Activated B cell treated with CpG ODN at 0.5 μM for 24 hours (primary cell): Measurements from ENCODE around the gene PNMT. TPM values are rescaled to one million over a fixed set of nuclear protein-coding genes. Genes with fewer than 3 reads are reported as not detected.

Source experiments
- ATAC-seq: fragments of 200-7000 bp; cut with Tn5 transposase; one replicate; pipeline ENCODE4 v1.10.0; 2021; ENCODE audit warnings: low read depth, mild to moderate bottlenecking, moderate library complexity
- CTCF ChIA-PET: fragments of 350-600 bp; sonication (Branson Sonifier 250); formaldehyde crosslinking; loops from one replicate; lab custom pipeline; 2021; ENCODE audit warnings: antibody characterized with exemption; lab: Charles Lee
- POLR2A ChIA-PET: fragments of 350-600 bp; sonication (Branson Sonifier 250); formaldehyde crosslinking; loops from one replicate; lab custom pipeline; 2021; ENCODE audit warnings: antibody characterized with exemption; lab: Charles Lee
- DNase-seq: peaks from one replicate; pipeline ENCODE4 v3.0.0; 2022
- H3K27ac Mint-ChIP-seq: one replicate; pipeline ENCODE4 v1.8.0; 2020; ENCODE audit warnings: mixed read lengths
- H3K27me3 Mint-ChIP-seq: one replicate; pipeline ENCODE4 v1.8.0; 2021; ENCODE audit warnings: mixed read lengths
- H3K36me3 Mint-ChIP-seq: one replicate; pipeline ENCODE4 v1.8.0; 2021; ENCODE audit warnings: low read depth, mixed read lengths
- H3K4me1 Mint-ChIP-seq: one replicate; pipeline ENCODE4 v1.8.0; 2021; ENCODE audit warnings: mixed read lengths
- H3K4me3 Mint-ChIP-seq: one replicate; pipeline ENCODE4 v1.8.0; 2020; ENCODE audit warnings: mild to moderate bottlenecking, mixed read lengths
- H3K9me3 Mint-ChIP-seq: one replicate; pipeline ENCODE4 v1.8.0; 2020; ENCODE audit warnings: mixed read lengths
- intact Hi-C: fragments of 100-400 bp; cut with micrococcal nuclease; formaldehyde crosslinking; loops from one replicate; pipeline ENCODE4 v1.15.1; 2024
- total RNA-seq: library from RNA; stranded (reverse); gene quantifications from 2 replicates; pipeline ENCODE4 v1.2.3, GENCODE V29; 2022
- TF ChIP-seq, protein P1 (sequence below): fragments of 200-600 bp; IDR thresholded peaks from one replicate; pipeline ENCODE4 v1.8.0; 2022; ENCODE audit warnings: antibody characterized with exemption, mild to moderate bottlenecking

The PNMT gene
- total RNA-seq, 1 donor from 2014 or later: not detected

DNA sequence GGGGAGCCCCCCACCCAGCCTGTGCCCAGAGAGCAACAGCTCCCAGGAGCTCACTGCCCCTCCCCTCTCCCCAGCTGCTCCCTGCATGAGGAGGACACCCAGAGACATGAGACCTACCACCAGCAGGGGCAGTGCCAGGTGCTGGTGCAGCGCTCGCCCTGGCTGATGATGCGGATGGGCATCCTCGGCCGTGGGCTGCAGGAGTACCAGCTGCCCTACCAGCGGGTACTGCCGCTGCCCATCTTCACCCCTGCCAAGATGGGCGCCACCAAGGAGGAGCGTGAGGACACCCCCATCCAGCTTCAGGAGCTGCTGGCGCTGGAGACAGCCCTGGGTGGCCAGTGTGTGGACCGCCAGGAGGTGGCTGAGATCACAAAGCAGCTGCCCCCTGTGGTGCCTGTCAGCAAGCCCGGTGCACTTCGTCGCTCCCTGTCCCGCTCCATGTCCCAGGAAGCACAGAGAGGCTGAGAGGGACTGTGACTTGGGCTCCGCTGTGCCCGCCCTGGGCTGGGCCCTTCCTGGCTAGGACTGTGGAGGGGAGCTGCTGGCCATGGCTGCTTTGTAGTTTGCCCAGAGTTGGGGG lies 2.5 kb upstream of the PNMT start:
- Mint-ChIP-seq H3K36me3 (peaks cover 17% of the 10 kb centered on the region), H3K4me1 (peaks cover 29% of the 10 kb centered on the region), H3K4me3 (no peak overlapping the region), H3K9me3 (no peaks in the 10 kb centered on the region), H3K27me3 (peaks cover 12% of the 10 kb centered on the region), H3K27ac (no peak overlapping the region)
- TF ChIP-seq, protein P1, sequence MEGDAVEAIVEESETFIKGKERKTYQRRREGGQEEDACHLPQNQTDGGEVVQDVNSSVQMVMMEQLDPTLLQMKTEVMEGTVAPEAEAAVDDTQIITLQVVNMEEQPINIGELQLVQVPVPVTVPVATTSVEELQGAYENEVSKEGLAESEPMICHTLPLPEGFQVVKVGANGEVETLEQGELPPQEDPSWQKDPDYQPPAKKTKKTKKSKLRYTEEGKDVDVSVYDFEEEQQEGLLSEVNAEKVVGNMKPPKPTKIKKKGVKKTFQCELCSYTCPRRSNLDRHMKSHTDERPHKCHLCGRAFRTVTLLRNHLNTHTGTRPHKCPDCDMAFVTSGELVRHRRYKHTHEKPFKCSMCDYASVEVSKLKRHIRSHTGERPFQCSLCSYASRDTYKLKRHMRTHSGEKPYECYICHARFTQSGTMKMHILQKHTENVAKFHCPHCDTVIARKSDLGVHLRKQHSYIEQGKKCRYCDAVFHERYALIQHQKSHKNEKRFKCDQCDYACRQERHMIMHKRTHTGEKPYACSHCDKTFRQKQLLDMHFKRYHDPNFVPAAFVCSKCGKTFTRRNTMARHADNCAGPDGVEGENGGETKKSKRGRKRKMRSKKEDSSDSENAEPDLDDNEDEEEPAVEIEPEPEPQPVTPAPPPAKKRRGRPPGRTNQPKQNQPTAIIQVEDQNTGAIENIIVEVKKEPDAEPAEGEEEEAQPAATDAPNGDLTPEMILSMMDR: no peak
- intact Hi-C loops: loop anchor here (5.0 kb wide), 2 partner anchors 67 to 457 kb away; partner anchors contain the start of genes MIEN1 and MSL1
- CTCF ChIA-PET: interaction anchor here (0.9 to 2.7 kb wide), 5 partner anchors 10 to 44 kb away, joined by 3 to 16 read pairs (median 4); no protein-coding TSS in a partner anchor
- POLR2A ChIA-PET: interaction anchor here (0.6 to 1.6 kb wide), 3 partner anchors 9 to 32 kb away, joined by 4 to 5 read pairs (median 4); no protein-coding TSS in a partner anchor
- DNase-seq (no peak), ATAC-seq (no peak)

DNA sequence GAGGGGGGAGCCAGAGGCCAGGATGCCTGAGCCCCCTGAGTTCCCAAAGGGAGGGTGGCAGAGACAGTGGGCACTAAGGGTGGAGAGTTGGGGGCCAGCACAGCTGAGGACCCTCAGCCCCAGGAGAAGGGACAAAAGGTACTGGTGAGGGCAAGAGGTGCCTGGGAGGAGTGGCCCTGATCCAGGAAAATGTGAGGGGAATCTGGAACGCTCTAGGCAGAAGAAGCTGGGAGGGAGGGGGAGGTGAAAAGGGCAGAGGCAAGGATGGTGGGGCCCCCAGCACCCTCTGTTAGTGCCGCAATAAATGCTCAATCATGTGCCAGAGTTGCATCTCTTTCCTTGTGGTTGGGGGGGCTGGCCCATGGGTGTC lies 2.0 kb upstream of the PNMT start:
- H3K9me3 Mint-ChIP-seq: no peaks in the 10 kb centered on the region
- TF ChIP-seq, protein P1: no peak
- H3K36me3 Mint-ChIP-seq: peaks cover 12% of the 10 kb centered on the region
- no peak overlapping the region for H3K4me3 Mint-ChIP-seq
- DNase-seq (no peak), ATAC-seq (no peak)
- H3K27me3 Mint-ChIP-seq: peaks cover 12% of the 10 kb centered on the region
- ChIA-PET POLR2A (interaction anchor here (0.5 to 1.6 kb wide), 4 partner anchors 9 to 198 kb away, joined by 3 to 5 read pairs (median 4); partner anchors contain the start of gene IKZF3), CTCF (interaction anchor here (1.0 to 2.7 kb wide), 4 partner anchors 12 to 44 kb away, joined by 3 to 16 read pairs (median 4); no protein-coding TSS in a partner anchor)
- intact Hi-C loops: loop anchor here (5.0 kb wide), 2 partner anchors 66 to 456 kb away; partner anchors contain the start of genes MIEN1 and MSL1
- H3K4me1 Mint-ChIP-seq: peaks cover 26% of the 10 kb centered on the region
- H3K27ac Mint-ChIP-seq: no peak overlapping the region

DNA sequence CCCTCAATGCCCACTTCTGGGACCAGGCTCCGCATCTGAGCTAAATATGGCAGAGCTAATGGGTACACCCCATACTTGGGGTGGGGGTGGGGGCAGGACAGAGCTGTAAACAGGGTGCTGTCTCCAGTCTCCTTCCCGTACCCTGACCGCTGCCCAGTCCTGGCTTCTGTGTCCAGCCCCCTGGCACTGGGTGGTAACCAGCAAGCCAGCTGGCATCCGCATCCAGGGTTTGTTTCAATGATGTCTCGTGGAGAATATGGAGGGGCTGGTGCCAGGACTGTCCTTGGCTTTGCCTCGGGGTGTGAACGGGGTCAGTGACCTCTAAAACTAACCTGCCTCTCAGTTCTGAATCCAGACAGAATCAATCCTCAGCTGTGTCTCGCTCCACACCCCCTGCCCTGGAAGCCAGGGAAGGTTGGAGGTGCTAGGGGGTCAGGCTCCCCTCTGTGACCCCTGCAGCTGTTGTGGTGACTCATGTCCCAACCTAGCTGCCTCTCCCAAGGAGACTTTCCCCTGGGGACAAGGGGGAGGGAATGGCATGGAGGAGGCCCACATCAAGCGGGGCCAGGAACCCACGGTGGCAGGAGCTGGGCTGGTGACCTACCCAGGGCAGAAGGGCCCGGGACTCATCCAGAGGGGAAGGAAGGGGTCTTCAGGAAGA lies 1.5 kb upstream of the PNMT start:
- Mint-ChIP-seq H3K27ac (no peak overlapping the region), H3K36me3 (peaks cover 7% of the 10 kb centered on the region), H3K4me1 (peaks cover 21% of the 10 kb centered on the region), H3K27me3 (peaks cover 12% of the 10 kb centered on the region), H3K9me3 (no peaks in the 10 kb centered on the region), H3K4me3 (peak overlapping the region; percentile 11)
- ChIA-PET CTCF (interaction anchor here (1.0 to 2.7 kb wide), 5 partner anchors 12 to 63 kb away, joined by 3 to 16 read pairs (median 5); partner anchors contain the start of gene MIEN1), POLR2A (interaction anchor here (0.5 to 1.6 kb wide), 7 partner anchors 8 to 197 kb away, joined by 3 to 5 read pairs (median 4); partner anchors contain the start of gene IKZF3)
- TF ChIP-seq, protein P1: no peak
- no peak for ATAC-seq
- intact Hi-C loops: loop anchor here (1.0 to 5.0 kb wide), 4 partner anchors 7 to 456 kb away; partner anchors contain the start of genes MIEN1 and MSL1
- no peak for DNase-seq

DNA sequence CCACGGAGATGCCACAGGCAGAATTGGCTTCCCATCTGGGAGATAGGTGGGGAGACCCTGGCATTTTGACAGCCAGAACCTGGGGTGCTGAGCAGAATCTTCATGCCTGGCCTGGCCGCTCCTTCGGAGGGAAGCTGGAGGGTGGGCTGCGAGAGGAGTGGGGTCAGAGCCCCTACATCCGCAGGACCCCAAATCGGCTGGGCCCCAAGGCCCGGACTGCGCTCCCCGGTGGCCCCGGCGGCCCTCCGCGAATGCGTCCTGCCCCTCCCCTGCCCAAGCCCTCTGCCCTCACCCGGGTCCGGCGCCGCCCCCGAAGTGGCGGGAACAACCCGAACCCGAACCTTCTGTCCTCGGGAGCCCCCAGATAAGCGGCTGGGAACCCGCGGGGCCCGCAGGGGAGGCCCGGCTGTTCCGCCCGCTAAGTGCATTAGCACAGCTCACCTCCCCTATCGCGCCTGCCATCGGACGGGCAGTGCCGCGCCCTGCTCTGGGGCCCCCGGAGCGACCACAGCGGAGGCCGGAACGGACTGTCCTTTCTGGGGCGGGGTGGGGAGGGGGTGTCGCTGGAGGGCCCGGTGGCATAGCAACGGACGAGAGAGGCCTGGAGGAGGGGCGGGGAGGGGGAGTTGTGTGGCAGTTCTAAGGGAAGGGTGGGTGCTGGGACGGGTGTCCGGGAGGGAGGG lies 850 bp upstream of the PNMT start:
- no peaks in the 10 kb centered on the region for H3K9me3 Mint-ChIP-seq
- H3K4me1 Mint-ChIP-seq: peaks cover 27% of the 10 kb centered on the region
- peaks cover 5% of the 10 kb centered on the region for H3K36me3 Mint-ChIP-seq
- DNase-seq: no peak
- intact Hi-C loops: loop anchor here (1.0 to 5.0 kb wide), 4 partner anchors 8 to 455 kb away; partner anchors contain the start of genes MIEN1 and MSL1
- ChIA-PET CTCF (interaction anchor here (1.5 to 2.7 kb wide), 4 partner anchors 12 to 63 kb away, joined by 5 to 16 read pairs (median 8); partner anchors contain the start of gene MIEN1), POLR2A (interaction anchor here (0.6 to 1.8 kb wide), 9 partner anchors 10 to 197 kb away, joined by 3 to 13 read pairs (median 5); partner anchors contain the start of genes IKZF3 and PGAP3)
- TF ChIP-seq, protein P1: no peak
- H3K27me3 Mint-ChIP-seq: peaks cover 12% of the 10 kb centered on the region
- peak overlapping the region; percentile 69 for H3K4me3 Mint-ChIP-seq
- peak; percentile 32 for ATAC-seq
- peak overlapping the region; percentile 24 for H3K27ac Mint-ChIP-seq
